H1 (cell line): ENCODE results near the gene SIT1. TPM values are rescaled to one million over a fixed set of nuclear protein-coding genes. Genes with fewer than 3 reads are reported as not detected.

ENCODE experiments used
- CTCF ChIA-PET: fragments of 300-600 bp; sonication (Branson Sonifier 250); formaldehyde crosslinking; loops from one replicate; lab custom pipeline; 2021; ENCODE audit not compliant: partially characterized antibody; lab: Charles Lee
- POLR2A ChIA-PET: fragments of 300-600 bp; sonication (Branson Sonifier 250); formaldehyde crosslinking; loops from one replicate; lab custom pipeline; 2021; ENCODE audit warnings: inconsistent platforms; ENCODE audit not compliant: partially characterized antibody; lab: Charles Lee
- DNase-seq, 2 experiments: peaks; one replicate each; pipeline versions ENCODE4 v3.0.0 to v3.0.0-alpha.2; 2010 to 2022; ENCODE audit warnings: low spot score in 2 of 2, low read depth in 1 of 2, mixed read lengths in 1 of 2
- FAIRE-seq: peaks from 2 replicates; lab custom pipeline; 2011; peaks lifted over from hg19 to GRCh38; lab: Jason Lieb, UNC
- H2AFZ ChIP-seq: 2 replicates; pipeline ENCODE4 v1.8.1; 2012; ENCODE audit warnings: low read length, inconsistent platforms
- H2AK5ac ChIP-seq: 2 replicates; pipeline ENCODE4 v1.6.1; 2013; ENCODE audit warnings: low read depth, low read length
- H2BK120ac ChIP-seq: replicated peaks from 2 replicates; pipeline ENCODE3; 2013; ENCODE audit warnings: low read depth, low read length, inconsistent platforms
- H2BK12ac ChIP-seq: 2 replicates; pipeline ENCODE4 v1.6.1; 2013; ENCODE audit warnings: low read depth, low read length
- H2BK15ac ChIP-seq: 2 replicates; pipeline ENCODE4 v1.6.1; 2013; ENCODE audit warnings: low read length
- H2BK20ac ChIP-seq: 2 replicates; pipeline ENCODE4 v1.6.1; 2013; ENCODE audit warnings: low read length
- H2BK5ac ChIP-seq: 2 replicates; pipeline ENCODE4 v1.6.1; 2013; ENCODE audit warnings: low read depth, low read length
- H3K14ac ChIP-seq: 2 replicates; pipeline ENCODE4 v1.6.1; 2013; ENCODE audit warnings: inconsistent platforms; ENCODE audit not compliant: insufficient read length
- H3K18ac ChIP-seq: 2 replicates; pipeline ENCODE4 v1.6.1; 2013; ENCODE audit warnings: low read length; ENCODE audit errors: extremely low read depth
- H3K23ac ChIP-seq: 2 replicates; pipeline ENCODE4 v1.6.1; 2013; ENCODE audit warnings: inconsistent platforms; ENCODE audit not compliant: insufficient read length
- H3K23me2 ChIP-seq: 2 replicates; pipeline ENCODE4 v1.6.1; 2013; ENCODE audit warnings: low read depth, low read length
- H3K27ac ChIP-seq: 2 replicates; pipeline ENCODE4 v1.6.1; 2011; ENCODE audit warnings: low read depth, low read length, inconsistent platforms
- H3K27me3 ChIP-seq, 4 experiments: replicated peaks in 1 of 4; 1 replicate in 1 of 4; 2 replicates in 3 of 4; pipeline versions ENCODE4 v1.6.1 to v1.8.1; 2011 to 2013; ENCODE audit warnings: low read length in 3 of 4, mild to moderate bottlenecking in 3 of 4, inconsistent platforms in 2 of 4, mixed read lengths in 2 of 4, moderate library complexity in 1 of 4; ENCODE audit not compliant: control insufficient read depth in 3 of 4, insufficient read depth in 3 of 4; ENCODE audit errors: extremely low read depth in 1 of 4
- H3K36me3 ChIP-seq, 4 experiments: 2 replicates each; pipeline versions ENCODE4 v1.6.1 to v1.8.1; 2011 to 2013; ENCODE audit warnings: mild to moderate bottlenecking in 4 of 4, low read length in 3 of 4, moderate library complexity in 2 of 4, control low read depth in 1 of 4, inconsistent platforms in 1 of 4; ENCODE audit not compliant: insufficient read depth in 4 of 4, control insufficient read depth in 2 of 4
- H3K4ac ChIP-seq: replicated peaks from 2 replicates; pipeline ENCODE3; 2013; ENCODE audit warnings: low read length, low read depth, mixed read lengths, inconsistent platforms; ENCODE audit not compliant: insufficient read length
- H3K4me1 ChIP-seq, 4 experiments: replicated peaks in 1 of 4; 1 replicate in 1 of 4; 2 replicates in 3 of 4; pipeline versions ENCODE4 v1.6.1 to v1.8.1; 2011 to 2013; ENCODE audit warnings: low read length in 3 of 4, inconsistent platforms in 2 of 4, mixed read lengths in 1 of 4; ENCODE audit not compliant: insufficient read depth in 4 of 4, control insufficient read depth in 3 of 4
- H3K4me2 ChIP-seq, 2 experiments: 2 replicates each; pipeline versions ENCODE4 v1.6.1 to v1.8.1; 2011 to 2013; ENCODE audit warnings: low read depth in 2 of 2, low read length in 2 of 2, control low read depth in 1 of 2, inconsistent platforms in 1 of 2, mild to moderate bottlenecking in 1 of 2; ENCODE audit not compliant: insufficient read depth in 1 of 2
- H3K4me3 ChIP-seq, 4 experiments: fragments of 200-600, 300-600 bp in 1 of 4; sonication (generic), shearing (Covaris generic), sonication (Bioruptor Twin) in 1 of 4; 2 replicates each; pipeline versions ENCODE4 v1.5.1 to v1.8.1; 2011 to 2016; ENCODE audit warnings: low read length in 4 of 4, low read depth in 3 of 4, control low read depth in 2 of 4, inconsistent platforms in 2 of 4, mild to moderate bottlenecking in 2 of 4, mixed read lengths in 1 of 4, moderate library complexity in 1 of 4; ENCODE audit not compliant: insufficient read depth in 2 of 4; ENCODE audit errors: extremely low read depth in 1 of 4
- H3K56ac ChIP-seq: replicated peaks from 2 replicates; pipeline ENCODE3; 2013; ENCODE audit warnings: low read depth, mild to moderate bottlenecking, mixed read lengths, low read length, inconsistent platforms; ENCODE audit not compliant: insufficient read length
- H3K79me1 ChIP-seq: 2 replicates; pipeline ENCODE4 v1.6.1; 2013; ENCODE audit warnings: low read depth, low read length, control low read depth
- H3K79me2 ChIP-seq, 2 experiments: 2 replicates each; pipeline versions ENCODE4 v1.6.1 to v1.8.1; 2012 to 2013; ENCODE audit warnings: low read length in 2 of 2, mild to moderate bottlenecking in 2 of 2, inconsistent platforms in 1 of 2; ENCODE audit not compliant: insufficient read depth in 2 of 2, control insufficient read depth in 1 of 2
- H3K9ac ChIP-seq, 4 experiments: replicated peaks in 1 of 4; 1 replicate in 1 of 4; 2 replicates in 3 of 4; pipeline versions ENCODE4 v1.6.1 to v1.8.1; 2011 to 2013; ENCODE audit warnings: low read depth in 3 of 4, low read length in 3 of 4, control low read depth in 2 of 4, mild to moderate bottlenecking in 2 of 4, moderate library complexity in 2 of 4, inconsistent platforms in 1 of 4; ENCODE audit errors: extremely low read depth in 1 of 4
- H3K9me3 ChIP-seq, 2 experiments: 2 replicates each; pipeline versions ENCODE4 v1.6.1 to v1.8.1; 2012 to 2013; ENCODE audit warnings: mild to moderate bottlenecking in 2 of 2, moderate library complexity in 2 of 2, control low read depth in 1 of 2, inconsistent platforms in 1 of 2, low read depth in 1 of 2, low read length in 1 of 2, mixed read lengths in 1 of 2; ENCODE audit not compliant: insufficient read depth in 2 of 2
- H4K20me1 ChIP-seq, 2 experiments: replicated peaks in 1 of 2; 2 replicates each; pipeline versions ENCODE3 to v1.8.1; 2011 to 2013; ENCODE audit warnings: inconsistent platforms in 2 of 2, low read length in 2 of 2, mild to moderate bottlenecking in 1 of 2; ENCODE audit not compliant: insufficient read depth in 2 of 2, control insufficient read depth in 1 of 2
- H4K5ac ChIP-seq: 2 replicates; pipeline ENCODE4 v1.6.1; 2013; ENCODE audit warnings: low read length, low read depth, mixed read lengths, inconsistent platforms; ENCODE audit not compliant: insufficient read length
- H4K8ac ChIP-seq: 2 replicates; pipeline ENCODE4 v1.8.0; 2013; ENCODE audit warnings: mild to moderate bottlenecking, moderate library complexity, low read length, inconsistent platforms; ENCODE audit not compliant: insufficient read depth; ENCODE audit errors: extremely low read depth
- H4K91ac ChIP-seq: replicated peaks from 2 replicates; pipeline ENCODE3; 2013; ENCODE audit warnings: low read length, mixed read lengths, inconsistent platforms; ENCODE audit not compliant: insufficient read length
- ASH2L ChIP-seq: fragments of 200-600, 300-600 bp; sonication (generic); IDR thresholded peaks from one replicate; pipeline ENCODE4 v1.7.1; 2017; ENCODE audit warnings: low read length
- KDM4A ChIP-seq: IDR thresholded peaks from one replicate; pipeline ENCODE4 v1.7.1; 2012; ENCODE audit warnings: low read depth, mild to moderate bottlenecking, moderate library complexity, low read length, inconsistent platforms; ENCODE audit not compliant: severe bottlenecking
- MAX ChIP-seq: IDR thresholded peaks from 2 replicates; pipeline ENCODE4 v1.6.1; 2012; ENCODE audit warnings: inconsistent platforms
- RBBP5 ChIP-seq: IDR thresholded peaks from 2 replicates; pipeline ENCODE4 v1.7.1; 2012; ENCODE audit warnings: low read depth, mild to moderate bottlenecking, inconsistent platforms, low read length, moderate library complexity, borderline replicate concordance
- SIN3A ChIP-seq, 2 experiments: IDR thresholded peaks in 1 of 2; conservative IDR thresholded peaks in 1 of 2; 2 replicates each; pipeline ENCODE4 v1.6.1; 2011 to 2012; ENCODE audit warnings: low read length in 2 of 2, improper control_type of control experiment in 1 of 2, low read depth in 1 of 2, mild to moderate bottlenecking in 1 of 2
- WGBS, 2 experiments: shearing (Covaris generic) in 1 of 2; methylation state at CpG; one replicate each; pipeline versions ENCODE4 v1.1.6 to v1.1.7; 2013 to 2015; ENCODE audit warnings: low lambda C conversion rate in 2 of 2, mixed read lengths in 2 of 2, inconsistent platforms in 1 of 2, low coverage in 1 of 2, missing lambda C conversion rate in 1 of 2; ENCODE audit not compliant: insufficient replicate concordance in 2 of 2, insufficient coverage in 1 of 2, insufficient read length in 1 of 2; ENCODE audit errors: extremely low coverage in 1 of 2, missing lambda C conversion rate in 1 of 2; 5-methylcytosine and 5-hydroxymethylcytosine counted together
- long read RNA-seq, 2 experiments: library from RNA in 1 of 2; library from capped mRNA in 1 of 2; stranded (forward); transcript quantifications; one replicate each; pipeline ENCODE4 v2.0.0, GENCODE V29; 2021; ENCODE audit warnings: inconsistent platforms in 1 of 2
- polyA minus RNA-seq, 3 experiments: library from RNA; depleted of rRNA, polyadenylated mRNA; stranded (reverse); fragments of >200 nt; gene quantifications; 1 replicate in 2 of 3; 2 replicates in 1 of 3; pipeline ENCODE4 v1.2.3, GENCODE V29; 2011
- polyA plus RNA-seq, 7 experiments: library from polyadenylated mRNA; depleted of rRNA in 3 of 7; stranded (reverse) in 5 of 7; unstranded in 2 of 7; fragments of >200 nt in 5 of 7; fragments of 200-250 nt in 2 of 7; gene quantifications; 1 replicate in 5 of 7; 2 replicates in 1 of 7; 4 replicates in 1 of 7; pipeline versions ENCODE4 v1.2.1 to v1.2.3, GENCODE V29; 2011 to 2013; ENCODE audit warnings: missing spikeins in 2 of 7, mixed read lengths in 2 of 7
- total RNA-seq: library from RNA; stranded (reverse); fragmentation: NEBNext Ultra II Directional; extraction: Animal tissue kit (Norgen Biotek cat#: 25700); gene quantifications from 2 replicates; pipeline ENCODE4 v1.2.1, GENCODE V29; 2021

SIT1 gene
- total RNA-seq (7.8 and 8.2 TPM in 2 replicates), polyA plus RNA-seq (2011; rRNA removed) (11.4 and 12.8 TPM in 2 replicates), polyA minus RNA-seq (2011; rRNA and poly(A)+ RNA removed) (2.5 TPM in 2 replicates)
- polyA plus RNA-seq (2011; cell fraction: cytosol; rRNA removed), result 10.7 TPM
- polyA plus RNA-seq (2011; cell fraction: nucleus; rRNA removed), result 7.5 TPM
- 4.5 to 6.7 TPM (median 5.3 TPM) in 4 replicates for polyA plus RNA-seq (2012, experiment 1 of 2)
- polyA plus RNA-seq (2012, experiment 2 of 2), result 7.9 TPM
- 2.0 TPM for polyA plus RNA-seq (2013, experiment 1 of 2)
- 2.5 TPM for polyA plus RNA-seq (2013, experiment 2 of 2)
- 2.6 TPM for polyA minus RNA-seq (2011; cell fraction: cytosol; rRNA and poly(A)+ RNA removed)
- 1.8 TPM for polyA minus RNA-seq (2011; cell fraction: nucleus; rRNA and poly(A)+ RNA removed)
- long read RNA-seq, experiment 1, partial matches to known transcripts, result 3 of 6 reads
- long read RNA-seq, experiment 1, other reads (novel, unspliced or antisense), result 0 of 6 reads
- long read RNA-seq, experiment 2, transcript SIT1-201 (5 exons, 1,231 nt), result major isoform, 7 of 8 reads
- long read RNA-seq, experiment 2, partial matches to known transcripts, result 1 of 8 reads
- long read RNA-seq, experiment 2, other reads (novel, unspliced or antisense), result 0 of 8 reads

- ChIA-PET POLR2A (interaction anchor here (0.7 to 6.2 kb wide), 7 partner anchors 6 to 77 kb away, joined by 3 to 53 read pairs (median 3); partner anchors contain the start of genes CCDC107, CD72 and RMRP), CTCF (interaction anchor here (0.5 to 8.1 kb wide), 9 partner anchors 11 to 1342 kb away, joined by 3 to 149 read pairs (median 4); partner anchors contain the start of genes ARHGEF39, CCDC107, CD72 and CREB3)
- 61% methylated on average over 20 of the region's 22 CpGs; no CpG with 5 or more reads in 1 of the 2 experiments for WGBS, 2 experiments
- peaks cover 10% of the 10 kb centered on the region; the same call in 1 of the 2 replicates for H3K23me2 ChIP-seq
- 0 out of 2 replicates have a peak within 1 kb of the TSS, but pooled peaks have one; percentile 72 for H2BK15ac ChIP-seq
- H2BK5ac ChIP-seq, result peak within 1 kb of the TSS; percentile 52; the same call in 1 of the 2 replicates
- H2BK120ac ChIP-seq, result peak within 1 kb of the TSS; percentile 10
- peak in 1 of 2 experiments; percentile 58 for DNase-seq
- no peak within 1 kb of the TSS for H3K56ac ChIP-seq
- H3K4me2 ChIP-seq, result peak within 1 kb of the TSS; percentile 45 to 64
- peaks cover 0 to 17% (median 12%) of the 10 kb centered on the region in 4 experiments; a peak in 5 of 7 replicates for H3K4me1 ChIP-seq
- H2BK12ac ChIP-seq, result peak within 1 kb of the TSS; percentile 68; the same call in 1 of the 2 replicates
- no peak within 1 kb of the TSS for H4K5ac ChIP-seq
- no peak within 1 kb of the TSS for H3K9ac ChIP-seq
- H3K23ac ChIP-seq, result no peak within 1 kb of the TSS
- H2BK20ac ChIP-seq, result peak within 1 kb of the TSS; percentile 88; the same call in 1 of the 2 replicates
- H3K79me2 ChIP-seq, result no peaks in the 10 kb centered on the region
- peak within 1 kb of the TSS; percentile 70 for H4K91ac ChIP-seq
- H4K20me1 ChIP-seq, result no peaks in the 10 kb centered on the region
- no peaks in the 10 kb centered on the region for H3K36me3 ChIP-seq
- no peaks in the 10 kb centered on the region for H3K9me3 ChIP-seq
- H3K14ac ChIP-seq, result no peak within 1 kb of the TSS
- H3K27me3 ChIP-seq, result no peaks in the 10 kb centered on the region
- H3K4me3 ChIP-seq, result peak within 1 kb of the TSS in 1 of 4 experiments; percentile 40; a peak in 2 of 8 replicates
- peak within 1 kb of the TSS; percentile 9; the same call in 1 of the 2 replicates for H4K8ac ChIP-seq
- TF ChIP-seq ASH2L, result peak; percentile 88
- peak; percentile 25; the same call in 1 of the 2 replicates for TF ChIP-seq MAX
- no peak for TF ChIP-seq KDM4A
- 0 out of 4 replicates have a peak, but pooled peaks of 1 of the 2 experiments have one; percentile 35 for TF ChIP-seq SIN3A (conservative IDR thresholded peaks at IDR 0.05 in 1 of 2, IDR thresholded peaks at IDR 0.05 in 1 of 2; ENCODE audit: low read depth in 1 of 2, low read length in 2 of 2)
- peak; percentile 83; the same call in 1 of the 2 replicates for TF ChIP-seq RBBP5
- no peaks in the 10 kb centered on the region for H3K79me1 ChIP-seq
- FAIRE-seq, result no peak
- H2AFZ ChIP-seq, result peak within 1 kb of the TSS; percentile 78; the same call in 1 of the 2 replicates
- H3K4ac ChIP-seq, result no peak within 1 kb of the TSS
- no peak within 1 kb of the TSS for H3K27ac ChIP-seq
- 0 out of 2 replicates have a peak within 1 kb of the TSS, but pooled peaks have one; percentile 9 for H2AK5ac ChIP-seq
- H3K18ac ChIP-seq, result peak within 1 kb of the TSS; percentile 86
Measured at GRCh38 chr9:35650341-35651158, at the start of gene SIT1. TSS of gene SIT1 (minus strand) at chr9:35650931. CDS start at chr9:35650853, 78 bp downstream.
